ENCODE measurements around the gene CALML5.

DNA sequence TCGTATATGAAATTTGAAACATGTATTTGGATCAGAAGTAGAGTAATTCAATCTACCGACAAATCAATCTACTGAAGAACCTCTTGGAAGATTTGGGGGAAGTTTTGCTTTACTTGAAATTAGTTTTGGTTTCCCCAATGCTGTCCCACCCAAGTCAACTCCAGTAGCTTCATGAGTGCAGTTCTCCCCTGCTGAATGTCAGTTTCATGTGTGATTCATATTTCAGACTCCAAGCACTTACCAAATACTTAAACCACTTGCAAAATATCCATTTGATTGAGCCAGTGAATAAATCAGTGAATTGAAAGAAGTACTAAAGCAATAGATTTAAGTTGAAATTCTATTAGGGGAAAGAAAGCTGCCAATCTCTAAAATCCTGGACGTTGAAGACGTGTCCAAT is 9.3 kb downstream of the CALML5 start:
- no peak for TF ChIP-seq POLR2AphosphoS5 (IDR thresholded peaks at IDR 0.05; ENCODE audit: low read depth, low read length)
- TF ChIP-seq CTCF (IDR thresholded peaks at IDR 0.05) = no peak
- no peak for TF ChIP-seq SIN3A (IDR thresholded peaks at IDR 0.05; ENCODE audit: borderline replicate concordance, insufficient read depth, low read depth, low read length)
- TF ChIP-seq, protein P1, sequence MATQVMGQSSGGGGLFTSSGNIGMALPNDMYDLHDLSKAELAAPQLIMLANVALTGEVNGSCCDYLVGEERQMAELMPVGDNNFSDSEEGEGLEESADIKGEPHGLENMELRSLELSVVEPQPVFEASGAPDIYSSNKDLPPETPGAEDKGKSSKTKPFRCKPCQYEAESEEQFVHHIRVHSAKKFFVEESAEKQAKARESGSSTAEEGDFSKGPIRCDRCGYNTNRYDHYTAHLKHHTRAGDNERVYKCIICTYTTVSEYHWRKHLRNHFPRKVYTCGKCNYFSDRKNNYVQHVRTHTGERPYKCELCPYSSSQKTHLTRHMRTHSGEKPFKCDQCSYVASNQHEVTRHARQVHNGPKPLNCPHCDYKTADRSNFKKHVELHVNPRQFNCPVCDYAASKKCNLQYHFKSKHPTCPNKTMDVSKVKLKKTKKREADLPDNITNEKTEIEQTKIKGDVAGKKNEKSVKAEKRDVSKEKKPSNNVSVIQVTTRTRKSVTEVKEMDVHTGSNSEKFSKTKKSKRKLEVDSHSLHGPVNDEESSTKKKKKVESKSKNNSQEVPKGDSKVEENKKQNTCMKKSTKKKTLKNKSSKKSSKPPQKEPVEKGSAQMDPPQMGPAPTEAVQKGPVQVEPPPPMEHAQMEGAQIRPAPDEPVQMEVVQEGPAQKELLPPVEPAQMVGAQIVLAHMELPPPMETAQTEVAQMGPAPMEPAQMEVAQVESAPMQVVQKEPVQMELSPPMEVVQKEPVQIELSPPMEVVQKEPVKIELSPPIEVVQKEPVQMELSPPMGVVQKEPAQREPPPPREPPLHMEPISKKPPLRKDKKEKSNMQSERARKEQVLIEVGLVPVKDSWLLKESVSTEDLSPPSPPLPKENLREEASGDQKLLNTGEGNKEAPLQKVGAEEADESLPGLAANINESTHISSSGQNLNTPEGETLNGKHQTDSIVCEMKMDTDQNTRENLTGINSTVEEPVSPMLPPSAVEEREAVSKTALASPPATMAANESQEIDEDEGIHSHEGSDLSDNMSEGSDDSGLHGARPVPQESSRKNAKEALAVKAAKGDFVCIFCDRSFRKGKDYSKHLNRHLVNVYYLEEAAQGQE (IDR thresholded peaks at IDR 0.05; ENCODE audit: insufficient read depth in 1 of 2, low read depth in 2 of 2, low read length in 1 of 2) = no peak
